Effector memory CD4-positive, alpha-beta T cell (primary cell): ENCODE measurements around the gene USP51.
"Not testable (repeated sequence)": the region's sequence is repeated elsewhere in the genome, so short reads cannot be mapped to it uniquely, and the experiment has no call there.

Source experiments
- DNase-seq, 3 donors: peaks; one replicate each; pipeline ENCODE4 v3.0.0-alpha.2; 2020
- H3K27ac ChIP-seq: 2 replicates; pipeline ENCODE4 v1.7.0; 2013; ENCODE audit warnings: mild to moderate bottlenecking, low read length, moderate library complexity; ENCODE audit not compliant: insufficient read depth, poor library complexity, severe bottlenecking
- H3K27me3 ChIP-seq: replicated peaks from 2 replicates; pipeline ENCODE4 v1.7.0; 2013; ENCODE audit warnings: mild to moderate bottlenecking, low read length; ENCODE audit not compliant: insufficient read depth, control insufficient read depth, poor library complexity, severe bottlenecking
- H3K36me3 ChIP-seq: 2 replicates; pipeline ENCODE4 v1.7.0; 2013; ENCODE audit warnings: mild to moderate bottlenecking, low read length, moderate library complexity; ENCODE audit not compliant: control insufficient read depth, insufficient read depth
- H3K4me1 ChIP-seq: 2 replicates; pipeline ENCODE4 v1.7.0; 2013; ENCODE audit warnings: low read length, mild to moderate bottlenecking; ENCODE audit not compliant: control insufficient read depth, insufficient read depth, poor library complexity, severe bottlenecking
- H3K4me3 ChIP-seq: 2 replicates; pipeline ENCODE4 v1.7.0; 2013; ENCODE audit warnings: low read length, low read depth, mild to moderate bottlenecking; ENCODE audit not compliant: insufficient read depth, poor library complexity, severe bottlenecking
- H3K9me3 ChIP-seq: 2 replicates; pipeline ENCODE4 v1.7.0; 2013; ENCODE audit warnings: mild to moderate bottlenecking, low read length, moderate library complexity; ENCODE audit not compliant: control insufficient read depth

The USP51 gene

GRCh38 chrX:55507010-55507409, 17.4 kb upstream of the USP51 start:
- H3K4me3 ChIP-seq, H3K4me1 ChIP-seq, H3K27me3 ChIP-seq, H3K36me3 ChIP-seq, H3K27ac ChIP-seq, DNase-seq, H3K9me3 ChIP-seq: not testable (repeated sequence)

GRCh38 chrX:55490974-55491373, 1.3 kb upstream of the USP51 start:
- Histone ChIP-seq H3K36me3 (no peaks in the 10 kb centered on the region), H3K27me3 (no peaks in the 10 kb centered on the region), H3K4me3 (no peak overlapping the region), H3K4me1 (no peaks in the 10 kb centered on the region), H3K9me3 (no peaks in the 10 kb centered on the region), H3K27ac (no peak overlapping the region)
- DNase-seq, result no peak

- Histone ChIP-seq H3K4me3 (no peak overlapping the region), H3K4me1 (no peaks in the 10 kb centered on the region), H3K36me3 (no peaks in the 10 kb centered on the region), H3K9me3 (no peaks in the 10 kb centered on the region), H3K27ac (no peak overlapping the region), H3K27me3 (no peaks in the 10 kb centered on the region)
- no peak for DNase-seq
Measured at GRCh38 chrX:55490121-55490520, 473 bp upstream of the USP51 start.

- no peaks in the 10 kb centered on the region for H3K36me3 ChIP-seq
- no peaks in the 10 kb centered on the region for H3K9me3 ChIP-seq
- H3K4me3 ChIP-seq, result peak overlapping the region; percentile 81
- no peaks in the 10 kb centered on the region for H3K4me1 ChIP-seq
- no peaks in the 10 kb centered on the region for H3K27me3 ChIP-seq
- peak overlapping the region; percentile 89 for H3K27ac ChIP-seq
- peak; percentile 12 to 49 (median 46) for DNase-seq
Measured at GRCh38 chrX:55488593-55489313, 895 bp downstream of the USP51 start.

- Histone ChIP-seq H3K27ac (peak overlapping the region; percentile 89), H3K36me3 (no peaks in the 10 kb centered on the region), H3K4me1 (no peaks in the 10 kb centered on the region), H3K4me3 (peak overlapping the region; percentile 20), H3K27me3 (no peaks in the 10 kb centered on the region), H3K9me3 (no peaks in the 10 kb centered on the region)
- no peak for DNase-seq
Measured at GRCh38 chrX:55488006-55488592, 1.5 kb downstream of the USP51 start.

- H3K4me1 ChIP-seq, result no peaks in the 10 kb centered on the region
- H3K36me3 ChIP-seq, result no peaks in the 10 kb centered on the region
- H3K27me3 ChIP-seq, result no peaks in the 10 kb centered on the region
- DNase-seq, result no peak
- H3K27ac ChIP-seq, result no peak overlapping the region
- no peaks in the 10 kb centered on the region for H3K9me3 ChIP-seq
- H3K4me3 ChIP-seq, result no peak overlapping the region
Measured at GRCh38 chrX:55487143-55487542, 2.5 kb downstream of the USP51 start.

GRCh38 chrX:55486736-55487135, 2.9 kb downstream of the USP51 start:
- no peak overlapping the region for H3K27ac ChIP-seq
- H3K4me1 ChIP-seq, result no peaks in the 10 kb centered on the region
- H3K27me3 ChIP-seq, result no peaks in the 10 kb centered on the region
- no peak for DNase-seq
- no peak overlapping the region for H3K4me3 ChIP-seq
- no peaks in the 10 kb centered on the region for H3K36me3 ChIP-seq
- H3K9me3 ChIP-seq, result no peaks in the 10 kb centered on the region

GRCh38 chrX:55484948-55485347, 4.7 kb downstream of the USP51 start:
- Histone ChIP-seq H3K4me1 (no peaks in the 10 kb centered on the region), H3K36me3 (no peaks in the 10 kb centered on the region), H3K4me3 (no peak overlapping the region), H3K9me3 (no peaks in the 10 kb centered on the region), H3K27ac (no peak overlapping the region), H3K27me3 (no peaks in the 10 kb centered on the region)
- no peak for DNase-seq

- Histone ChIP-seq H3K27me3 (no peaks in the 10 kb centered on the region), H3K9me3 (no peaks in the 10 kb centered on the region), H3K4me1 (no peaks in the 10 kb centered on the region), H3K36me3 (no peaks in the 10 kb centered on the region), H3K4me3 (no peak overlapping the region), H3K27ac (no peak overlapping the region)
- DNase-seq, result no peak
Measured at GRCh38 chrX:55480390-55481062, 9.1 kb downstream of the USP51 start.

GRCh38 chrX:55479956-55480355, 9.7 kb downstream of the USP51 start:
- H3K27me3 ChIP-seq, H3K27ac ChIP-seq, H3K4me1 ChIP-seq: not testable (repeated sequence)

More at GRCh38 chrX:55479956-55480355, 9.7 kb downstream of the USP51 start:
- not testable (repeated sequence) for H3K9me3 ChIP-seq, DNase-seq, H3K36me3 ChIP-seq, H3K4me3 ChIP-seq
